Neuronal stem cell (in vitro differentiated cells): ENCODE measurements around the gene NOS1AP.

Experiments used
- DNase-seq: peaks from one replicate; pipeline ENCODE4 v3.0.0-alpha.2; 2013; ENCODE audit warnings: low spot score
- H2AFZ ChIP-seq: one replicate; pipeline ENCODE4 v1.6.1; 2013; ENCODE audit warnings: mild to moderate bottlenecking, low read length, inconsistent platforms
- H2AK5ac ChIP-seq: 2 replicates; pipeline ENCODE4 v1.6.1; 2013; ENCODE audit warnings: low read depth, mild to moderate bottlenecking, inconsistent platforms, low read length, moderate library complexity, mixed read lengths
- H2BK120ac ChIP-seq: 2 replicates; pipeline ENCODE4 v1.6.1; 2013; ENCODE audit warnings: low read depth, mild to moderate bottlenecking, inconsistent platforms, low read length, moderate library complexity, mixed read lengths
- H2BK12ac ChIP-seq: one replicate; pipeline ENCODE4 v1.6.1; 2013; ENCODE audit warnings: low read length, inconsistent platforms
- H2BK15ac ChIP-seq: 2 replicates; pipeline ENCODE4 v1.6.1; 2013; ENCODE audit warnings: mild to moderate bottlenecking, low read length, inconsistent platforms, mixed read lengths
- H2BK5ac ChIP-seq: one replicate; pipeline ENCODE4 v1.6.1; 2013; ENCODE audit warnings: inconsistent platforms, mild to moderate bottlenecking, low read length, moderate library complexity
- H3K14ac ChIP-seq: one replicate; pipeline ENCODE4 v1.6.1; 2013; ENCODE audit warnings: low read length, inconsistent platforms
- H3K18ac ChIP-seq: 2 replicates; pipeline ENCODE4 v1.6.1; 2013; ENCODE audit warnings: low read length, inconsistent platforms
- H3K23ac ChIP-seq: 2 replicates; pipeline ENCODE4 v1.6.1; 2013; ENCODE audit warnings: low read depth, mild to moderate bottlenecking, mixed read lengths, low read length, inconsistent platforms; ENCODE audit not compliant: poor library complexity
- H3K27ac ChIP-seq: replicated peaks from 3 replicates; pipeline ENCODE4 v1.5.1; 2013; ENCODE audit warnings: low read length, inconsistent platforms
- H3K27me3 ChIP-seq, 3 experiments: 2 replicates each; pipeline ENCODE4 v1.6.1; 2013; ENCODE audit warnings: low read length in 3 of 3, mild to moderate bottlenecking in 2 of 3, inconsistent platforms in 1 of 3, low read depth in 1 of 3, mixed read lengths in 1 of 3, moderate library complexity in 1 of 3; ENCODE audit not compliant: control insufficient read depth in 3 of 3, insufficient read depth in 3 of 3
- H3K36me3 ChIP-seq, 2 donors: replicated peaks in 1 of 2; 2 replicates each; pipeline ENCODE4 v1.6.1; 2013; ENCODE audit warnings: low read length in 2 of 2; ENCODE audit not compliant: control insufficient read depth in 2 of 2, insufficient read depth in 2 of 2
- H3K4ac ChIP-seq: 2 replicates; pipeline ENCODE4 v1.6.1; 2013; ENCODE audit warnings: inconsistent platforms, mild to moderate bottlenecking, low read length, moderate library complexity
- H3K4me1 ChIP-seq, 2 donors: 1 replicate in 1 of 2; 2 replicates in 1 of 2; pipeline ENCODE4 v1.6.1; 2013; ENCODE audit warnings: low read length in 2 of 2, low read depth in 1 of 2; ENCODE audit not compliant: control insufficient read depth in 2 of 2, insufficient read depth in 1 of 2
- H3K4me2 ChIP-seq: one replicate; pipeline ENCODE4 v1.6.1; 2013; ENCODE audit warnings: mild to moderate bottlenecking, low read length, inconsistent platforms; ENCODE audit not compliant: insufficient read depth, poor library complexity, severe bottlenecking
- H3K4me3 ChIP-seq, 2 donors: 2 replicates each; pipeline ENCODE4 v1.5.1; 2013; ENCODE audit warnings: low read length in 2 of 2, mild to moderate bottlenecking in 2 of 2, inconsistent platforms in 1 of 2, moderate library complexity in 1 of 2
- H3K79me1 ChIP-seq: one replicate; pipeline ENCODE4 v1.6.1; 2013; ENCODE audit warnings: low read depth, mild to moderate bottlenecking, inconsistent platforms, low read length, moderate library complexity
- H3K9ac ChIP-seq: one replicate; pipeline ENCODE4 v1.6.1; 2013; ENCODE audit warnings: mild to moderate bottlenecking, low read depth, low read length, inconsistent platforms; ENCODE audit not compliant: poor library complexity
- H3K9me3 ChIP-seq, 2 donors: replicated peaks in 1 of 2; 2 replicates each; pipeline versions ENCODE3 to v1.6.1; 2013; ENCODE audit warnings: low read length in 2 of 2, mild to moderate bottlenecking in 2 of 2, inconsistent platforms in 1 of 2, low read depth in 1 of 2, mixed read lengths in 1 of 2, moderate library complexity in 1 of 2; ENCODE audit not compliant: control insufficient read depth in 2 of 2, insufficient read depth in 1 of 2
- H4K8ac ChIP-seq: one replicate; pipeline ENCODE4 v1.6.1; 2013; ENCODE audit warnings: low read depth, mild to moderate bottlenecking, inconsistent platforms, low read length, moderate library complexity
- H4K91ac ChIP-seq: one replicate; pipeline ENCODE4 v1.6.1; 2013; ENCODE audit warnings: low read length, low read depth, mild to moderate bottlenecking, inconsistent platforms; ENCODE audit not compliant: poor library complexity
- WGBS, 2 donors: extraction: QIAGEN DNeasy Blood & Tissue Kit; methylation state at CpG; one replicate each; pipeline ENCODE4 v1.1.7; 2013; ENCODE audit warnings: missing lambda C conversion rate in 2 of 2, mixed read lengths in 1 of 2; ENCODE audit not compliant: insufficient read length in 2 of 2, insufficient replicate concordance in 1 of 2; ENCODE audit errors: extremely low coverage in 2 of 2; 5-methylcytosine and 5-hydroxymethylcytosine counted together

The NOS1AP gene

DNA sequence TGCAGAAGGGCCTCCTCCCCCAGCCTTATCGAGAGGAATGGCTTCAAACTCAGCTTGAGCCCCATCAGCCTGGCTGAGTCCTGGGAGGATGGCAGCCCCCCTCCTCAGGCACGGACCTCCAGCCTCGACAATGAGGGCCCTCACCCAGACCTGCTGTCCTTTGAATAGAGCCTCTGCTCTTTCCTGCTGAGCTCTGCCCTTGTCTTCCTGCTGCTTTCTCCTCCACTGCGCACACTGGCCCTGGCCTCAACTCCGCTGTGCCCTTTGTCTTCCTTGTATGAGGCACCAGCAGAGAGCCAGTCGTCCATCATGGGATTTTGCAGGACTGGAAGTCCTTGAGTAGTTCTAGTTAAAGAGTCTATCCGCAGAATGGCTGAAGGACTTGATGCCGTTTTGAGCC, 314.0 kb downstream of the NOS1AP start:
- peak overlapping the region; percentile 20 for H3K18ac ChIP-seq
- H3K4me3 ChIP-seq, result no peak overlapping the region
- no peak for DNase-seq
- no peak overlapping the region for H3K23ac ChIP-seq
- no peaks in the 10 kb centered on the region for H3K27me3 ChIP-seq
- no peak overlapping the region for H3K4ac ChIP-seq
- no peak overlapping the region for H3K27ac ChIP-seq
- H4K91ac ChIP-seq, result no peak overlapping the region
- H2AFZ ChIP-seq, result no peak overlapping the region
- H2BK5ac ChIP-seq, result no peak overlapping the region
- H3K9ac ChIP-seq, result no peak overlapping the region
- H3K4me1 ChIP-seq, result peaks cover 26 to 29% of the 10 kb centered on the region in 2 donors
- H3K14ac ChIP-seq, result no peak overlapping the region
- H4K8ac ChIP-seq, result no peak overlapping the region
- no peaks in the 10 kb centered on the region for H3K79me1 ChIP-seq
- peak overlapping the region; percentile 24 for H2BK12ac ChIP-seq
- H2BK15ac ChIP-seq, result no peak overlapping the region
- peak overlapping the region; percentile 26 for H2BK120ac ChIP-seq
- WGBS, 2 donors, result no CpG with 5 or more reads among the region's 8 CpGs
- peak overlapping the region; percentile 12 for H2AK5ac ChIP-seq
- no peak overlapping the region for H3K4me2 ChIP-seq
- no peaks in the 10 kb centered on the region for H3K9me3 ChIP-seq
- H3K36me3 ChIP-seq, result peaks cover 3 to 39% of the 10 kb centered on the region in 2 donors

- peaks cover 3 to 39% of the 10 kb centered on the region in 2 donors for H3K36me3 ChIP-seq
- no CpG with 5 or more reads among the region's 6 CpGs for WGBS, 2 donors
- H3K79me1 ChIP-seq, result no peaks in the 10 kb centered on the region
- peak overlapping the region; percentile 13 for H2AFZ ChIP-seq
- H3K27ac ChIP-seq, result peak overlapping the region; percentile 43
- H3K4me3 ChIP-seq, result no peak overlapping the region
- H2BK5ac ChIP-seq, result no peak overlapping the region
- peak overlapping the region; percentile 26 for H2BK120ac ChIP-seq
- no peak overlapping the region for H3K23ac ChIP-seq
- H3K18ac ChIP-seq, result peak overlapping the region; percentile 68
- H2BK12ac ChIP-seq, result peak overlapping the region; percentile 18
- H3K9me3 ChIP-seq, result no peaks in the 10 kb centered on the region
- peak overlapping the region; percentile 49 for H3K14ac ChIP-seq
- no peak overlapping the region for H4K91ac ChIP-seq
- no peak overlapping the region for H3K4me2 ChIP-seq
- H3K4ac ChIP-seq, result peak overlapping the region; percentile 2
- H3K27me3 ChIP-seq, result no peaks in the 10 kb centered on the region
- peak overlapping the region; percentile 12 for H2AK5ac ChIP-seq
- no peak overlapping the region for H4K8ac ChIP-seq
- DNase-seq, result no peak
- H2BK15ac ChIP-seq, result peak overlapping the region; percentile 29
- H3K4me1 ChIP-seq, result peaks cover 28 to 35% of the 10 kb centered on the region in 2 donors
- no peak overlapping the region for H3K9ac ChIP-seq
Observed at GRCh38 chr1:162384116-162384515, 314.6 kb downstream of the NOS1AP start.

- Histone ChIP-seq H3K27ac (peak overlapping the region; percentile 43), H2BK12ac (no peak overlapping the region), H3K4me1 (peaks cover 34 to 42% of the 10 kb centered on the region in 2 donors), H3K23ac (no peak overlapping the region), H3K9me3 (no peaks in the 10 kb centered on the region), H2BK5ac (no peak overlapping the region), H2BK120ac (peak overlapping the region; percentile 19), H3K36me3 (peaks cover 3 to 39% of the 10 kb centered on the region in 2 donors), H3K18ac (no peak overlapping the region), H3K4me3 (no peak overlapping the region), H3K27me3 (no peaks in the 10 kb centered on the region), H4K91ac (no peak overlapping the region), H2AFZ (peak overlapping the region; percentile 13), H2AK5ac (peak overlapping the region; percentile 40), H4K8ac (no peak overlapping the region), H3K14ac (no peak overlapping the region), H2BK15ac (no peak overlapping the region), H3K4me2 (no peak overlapping the region), H3K9ac (no peak overlapping the region), H3K4ac (no peak overlapping the region), H3K79me1 (no peaks in the 10 kb centered on the region)
- DNase-seq, result no peak
- no CpG with 5 or more reads among the region's 10 CpGs for WGBS, 2 donors
Observed at GRCh38 chr1:162384601-162385279, 315.2 kb downstream of the NOS1AP start.

- peak overlapping the region in 1 of 2 donors; percentile 44 for H3K4me3 ChIP-seq
- H2BK120ac ChIP-seq, result peak overlapping the region; percentile 19
- H4K8ac ChIP-seq, result no peak overlapping the region
- no peak for DNase-seq
- no peak overlapping the region for H3K9ac ChIP-seq
- no peak overlapping the region for H3K23ac ChIP-seq
- H2BK15ac ChIP-seq, result no peak overlapping the region
- no peak overlapping the region for H3K27ac ChIP-seq
- no peaks in the 10 kb centered on the region for H3K27me3 ChIP-seq
- H3K14ac ChIP-seq, result no peak overlapping the region
- H3K79me1 ChIP-seq, result no peaks in the 10 kb centered on the region
- no peak overlapping the region for H2BK12ac ChIP-seq
- no CpG with 5 or more reads among the region's 3 CpGs for WGBS, 2 donors
- H3K4ac ChIP-seq, result peak overlapping the region; percentile 7
- peaks cover 3 to 39% of the 10 kb centered on the region in 2 donors for H3K36me3 ChIP-seq
- H3K4me1 ChIP-seq, result peaks cover 36 to 46% of the 10 kb centered on the region in 2 donors
- H2AK5ac ChIP-seq, result peak overlapping the region; percentile 40
- H4K91ac ChIP-seq, result no peak overlapping the region
- peak overlapping the region; percentile 55 for H3K18ac ChIP-seq
- no peak overlapping the region for H2BK5ac ChIP-seq
- H2AFZ ChIP-seq, result no peak overlapping the region
- no peaks in the 10 kb centered on the region for H3K9me3 ChIP-seq
- no peak overlapping the region for H3K4me2 ChIP-seq
Observed at GRCh38 chr1:162385280-162385623, 315.8 kb downstream of the NOS1AP start.
